GM18520 (cell line): ENCODE results near the gene GALNT10.

Experiments
- ATAC-seq: cut with Tn5 transposase; IDR thresholded peaks from one replicate; pipeline ENCODE4 v1.9.1; 2021; ENCODE audit not compliant: unreplicated experiment

The GALNT10 gene

GRCh38 chr5:154288145-154288544 lies 97.6 kb downstream of the GALNT10 start:
- no peak for ATAC-seq

DNA sequence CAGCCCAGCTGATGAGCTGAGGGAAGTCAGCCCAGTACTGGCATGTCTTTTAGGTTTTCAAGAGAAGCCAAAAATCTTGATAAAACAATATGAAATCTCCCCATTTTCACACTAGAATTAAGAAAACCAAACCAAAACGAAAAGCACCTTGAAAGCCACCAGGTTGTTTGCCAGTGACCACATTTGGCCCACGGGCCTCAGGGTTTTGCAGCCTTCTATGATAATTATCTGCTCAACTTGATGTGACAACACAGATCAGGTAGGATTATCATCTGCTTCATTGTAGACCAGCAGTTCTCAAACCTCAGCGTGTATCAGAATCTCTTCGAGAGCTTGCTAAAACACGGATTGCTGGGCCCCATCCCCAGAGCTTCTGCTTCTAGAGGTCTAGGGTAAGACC lies 101.4 kb downstream of the GALNT10 start:
- no peak for ATAC-seq

- ATAC-seq = no peak
These were observed 102.7 kb downstream of the GALNT10 start for GRCh38 chr5:154293219-154293618.

DNA sequence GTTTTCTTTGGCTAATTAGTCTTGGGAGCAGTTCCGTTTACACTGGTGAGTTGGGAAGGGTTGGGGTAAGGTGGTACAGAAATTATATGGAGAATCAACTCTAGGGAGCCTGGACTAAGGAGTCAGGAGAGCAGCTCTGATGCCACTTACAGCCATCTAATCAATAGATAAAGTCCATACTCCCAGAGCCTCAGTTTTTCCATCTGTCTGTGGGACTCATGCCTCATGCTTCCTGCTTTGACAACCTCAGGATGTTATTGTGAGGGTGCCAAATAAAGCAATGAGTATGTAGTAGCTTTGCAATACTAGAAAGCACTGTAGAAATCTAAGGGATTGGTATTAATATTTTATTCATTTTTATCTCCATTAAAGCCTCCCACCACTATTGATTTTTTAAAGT lies 105.0 kb downstream of the GALNT10 start:
- no peak for ATAC-seq

DNA sequence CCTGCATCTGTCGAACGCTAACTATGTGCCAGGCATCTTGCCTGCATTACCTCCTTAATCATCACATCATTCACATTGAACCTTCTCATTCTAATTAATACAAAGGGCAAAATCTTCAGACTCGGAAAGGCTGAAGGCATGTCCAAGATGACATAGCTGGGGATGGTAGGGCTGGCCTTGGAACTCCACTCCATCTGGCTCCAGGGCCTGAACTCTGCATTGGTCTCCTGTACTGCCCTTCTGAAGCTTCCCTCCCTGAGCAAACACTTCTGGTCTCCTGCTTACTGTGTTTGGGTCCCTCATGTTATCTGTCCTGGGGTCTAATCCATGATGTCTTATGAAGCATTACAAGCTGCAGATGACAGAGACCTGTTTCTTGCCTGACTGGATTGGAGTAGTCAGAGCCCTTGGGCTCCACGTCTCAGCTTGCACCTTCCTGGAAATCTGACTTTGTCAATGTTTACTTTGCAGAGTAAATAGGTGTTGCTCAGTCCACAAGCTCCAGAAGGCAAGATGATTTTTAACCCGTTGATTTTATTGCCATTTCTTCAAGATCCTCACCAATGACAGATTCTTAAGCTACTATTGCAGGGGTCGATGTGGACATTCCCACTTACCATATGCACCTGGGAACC lies 106.1 kb downstream of the GALNT10 start:
- ATAC-seq = no peak

- no peak for ATAC-seq
These were observed 107.5 kb downstream of the GALNT10 start for GRCh38 chr5:154298065-154298464.

- no peak for ATAC-seq
These were observed 109.8 kb downstream of the GALNT10 start for GRCh38 chr5:154300207-154300883.

DNA sequence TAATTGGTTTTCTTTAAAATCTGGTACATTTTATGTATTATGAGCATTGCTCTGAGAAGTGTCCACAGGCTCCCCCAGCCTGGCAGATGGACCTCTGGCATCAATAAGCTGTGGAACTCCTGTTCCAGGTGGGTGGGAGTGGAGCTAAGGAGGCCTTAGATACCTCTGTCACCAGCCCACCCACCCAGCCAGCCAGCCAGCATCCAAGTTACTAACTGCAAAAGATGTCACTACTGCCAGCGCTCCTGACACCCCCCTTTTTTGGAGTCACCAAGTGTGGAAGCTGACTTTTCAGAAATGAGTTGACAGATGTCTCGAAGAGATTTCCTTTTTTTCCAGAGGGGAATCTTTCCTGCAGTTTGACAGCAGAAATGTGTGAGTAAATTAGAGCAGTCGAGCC lies 111.2 kb downstream of the GALNT10 start:
- ATAC-seq = no peak

GRCh38 chr5:154302161-154302560 lies 111.6 kb downstream of the GALNT10 start:
- ATAC-seq = no peak

DNA sequence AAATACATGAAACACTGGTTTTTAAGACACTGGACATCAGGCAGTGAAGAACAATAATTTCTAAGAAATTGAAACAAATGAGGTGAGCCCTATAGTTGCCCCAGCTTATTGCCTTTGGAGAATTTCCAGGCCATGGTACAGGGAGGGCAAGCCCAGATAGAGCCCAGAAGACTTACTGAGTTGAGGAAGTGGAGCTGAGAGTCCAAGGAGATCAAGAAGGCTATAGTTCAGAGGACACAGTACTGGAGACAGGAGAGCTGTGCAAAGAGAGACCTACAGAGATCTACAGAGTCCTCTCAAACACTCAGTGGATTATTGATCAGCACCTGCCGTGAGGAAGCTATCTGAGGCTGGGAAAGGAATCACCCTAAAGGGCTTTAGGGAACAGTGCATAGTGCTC lies 112.6 kb downstream of the GALNT10 start:
- ATAC-seq = no peak

- ATAC-seq = no peak
These were observed 118.2 kb downstream of the GALNT10 start for GRCh38 chr5:154308443-154309370.

GRCh38 chr5:154309371-154309745 lies 118.8 kb downstream of the GALNT10 start:
- no peak for ATAC-seq

GRCh38 chr5:154309805-154310204 lies 119.3 kb downstream of the GALNT10 start:
- no peak for ATAC-seq

DNA sequence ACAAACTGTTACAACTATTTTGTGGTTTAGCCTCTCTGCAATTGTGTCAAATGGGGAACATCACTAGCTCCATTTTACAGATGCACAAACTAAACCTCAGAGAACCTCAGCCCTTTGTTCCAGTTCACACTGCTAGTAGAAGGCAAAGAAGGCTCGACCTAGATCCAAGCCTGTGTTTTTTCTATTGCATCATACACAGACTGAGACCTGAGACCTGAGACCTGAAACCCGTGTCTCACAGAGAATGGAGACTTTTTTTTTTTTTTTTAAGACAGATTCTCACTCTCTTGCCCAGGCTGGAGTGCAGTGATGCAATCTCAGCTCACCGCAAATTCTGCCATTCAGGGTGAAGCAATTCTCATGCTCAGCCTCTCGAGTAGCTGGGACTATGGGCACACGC lies 120.8 kb downstream of the GALNT10 start:
- ATAC-seq = no peak

DNA sequence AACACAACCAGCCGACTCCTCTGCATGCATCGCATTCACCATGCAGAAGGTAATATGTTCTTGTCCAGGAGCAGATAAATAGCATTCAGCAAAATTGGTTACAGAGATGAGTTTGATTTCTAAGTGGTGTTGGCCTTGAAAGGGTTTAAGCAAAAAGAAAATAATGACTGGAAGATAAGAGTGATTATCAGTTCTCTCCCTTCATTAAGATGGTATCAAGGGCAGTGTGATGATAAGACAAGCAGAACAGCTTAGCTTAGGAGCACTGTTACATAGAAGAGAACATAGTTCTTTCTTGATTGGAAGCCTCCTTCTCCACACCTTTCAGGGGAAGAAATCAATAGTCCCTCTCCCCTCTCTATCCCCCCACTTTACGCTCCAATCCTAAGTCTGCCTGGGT lies 121.5 kb downstream of the GALNT10 start:
- no peak for ATAC-seq

DNA sequence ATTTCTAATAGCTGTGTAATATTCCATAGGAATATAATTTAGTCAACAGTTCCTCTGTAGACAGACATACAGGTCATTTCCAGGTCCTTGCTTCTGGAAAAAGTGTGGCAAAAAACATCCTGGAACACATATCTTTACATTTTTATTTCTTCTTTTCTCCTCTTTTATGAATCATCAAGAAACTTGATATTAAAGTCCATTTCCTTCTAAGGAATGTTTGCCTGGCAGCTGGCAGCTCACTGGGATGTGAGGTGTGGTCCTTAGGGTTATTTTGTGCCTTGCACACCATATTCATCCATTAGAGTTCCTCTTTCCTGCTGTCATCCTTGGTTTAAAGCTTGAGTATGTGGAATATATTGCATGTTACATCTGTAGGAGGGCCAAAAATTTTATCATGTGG lies 122.0 kb downstream of the GALNT10 start:
- no peak for ATAC-seq

DNA sequence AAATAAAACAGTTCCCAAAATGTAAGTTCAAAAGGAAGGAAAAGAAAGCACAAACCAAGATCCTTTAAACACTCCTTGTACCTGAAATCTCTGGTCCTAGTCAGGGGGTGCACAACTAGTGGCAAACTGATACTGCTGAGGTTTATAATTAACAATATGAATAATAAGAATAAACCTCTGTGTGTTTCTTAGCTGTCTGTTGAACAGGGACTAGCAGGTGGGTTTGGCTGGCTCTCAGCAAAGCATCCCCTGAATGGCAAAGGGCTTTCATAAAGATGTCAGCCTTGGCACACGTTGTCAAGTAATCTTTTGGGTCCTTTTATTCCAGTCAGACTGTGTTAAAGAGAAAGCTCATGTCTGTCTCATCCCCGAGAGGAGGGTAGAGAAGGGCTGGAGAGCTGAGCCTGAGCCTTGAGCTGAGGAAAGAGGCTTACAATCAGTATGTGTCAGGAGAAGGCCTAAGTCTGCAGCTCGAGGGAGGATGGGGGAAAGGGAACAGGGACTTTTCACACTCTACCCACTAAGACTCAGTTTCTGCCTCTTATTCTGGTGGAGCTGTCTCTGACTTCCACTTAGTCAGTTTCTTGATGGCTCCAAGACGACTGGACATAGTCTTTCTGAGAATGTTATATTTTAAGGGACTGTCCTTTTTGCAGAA lies 123.0 kb downstream of the GALNT10 start:
- no peak for ATAC-seq

DNA sequence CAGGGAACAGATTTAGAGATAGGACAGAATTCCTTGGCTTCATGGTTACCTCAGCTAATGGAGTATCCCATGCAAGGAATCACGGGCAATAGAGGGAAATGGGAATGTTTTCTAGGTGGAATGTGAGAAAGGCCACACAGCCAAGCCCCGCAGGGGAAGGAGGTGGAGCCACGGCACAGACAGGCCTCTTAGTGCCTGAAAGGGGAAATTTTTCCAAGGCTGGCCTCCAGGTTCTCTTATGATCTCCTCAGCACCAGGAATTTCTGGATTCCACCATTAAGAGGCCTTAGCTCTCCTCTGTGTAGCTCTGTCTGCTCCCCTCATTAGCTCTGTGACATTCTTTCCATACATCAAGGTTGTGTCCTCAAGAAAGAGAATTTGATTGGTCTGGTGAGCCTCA lies 124.7 kb downstream of the GALNT10 start:
- ATAC-seq = no peak

DNA sequence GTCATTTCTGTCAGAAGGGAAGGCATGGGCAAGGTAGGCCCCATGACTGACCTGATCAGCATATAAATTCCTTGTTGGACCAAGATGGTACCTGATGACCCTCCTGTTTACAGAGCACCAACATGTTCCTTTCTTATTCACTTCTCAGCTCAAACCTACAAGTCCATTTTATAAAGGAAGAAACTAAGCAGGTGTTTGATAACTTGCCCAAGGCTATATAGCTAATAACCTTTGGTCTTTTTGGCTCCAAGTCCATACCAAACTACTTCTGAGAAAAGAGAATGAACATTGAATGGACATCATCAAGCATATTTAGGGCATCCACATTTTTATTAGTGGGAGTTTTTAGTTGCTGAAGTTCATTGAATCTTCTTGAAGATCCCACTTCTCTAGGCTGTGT lies 125.2 kb downstream of the GALNT10 start:
- no peak for ATAC-seq

GRCh38 chr5:154316223-154316935 lies 125.8 kb downstream of the GALNT10 start:
- ATAC-seq = no peak

- ATAC-seq = no peak
These were observed 127.4 kb downstream of the GALNT10 start for GRCh38 chr5:154317916-154318315.
